HCT116 (cell line): ENCODE data around the gene LRBA. TPM values are rescaled to one million over a fixed set of nuclear protein-coding genes. Genes with fewer than 3 reads are reported as not detected.
A peak's percentile ranks its signal among the peaks of the same experiment; 100 is the strongest.

ENCODE experiments used
- ATAC-seq: fragments of 200-7000 bp; cut with Tn5 transposase; 2 replicates; pipeline ENCODE4 v1.9.1; 2020; ENCODE audit warnings: mild to moderate bottlenecking, moderate library complexity
- BruUV-seq: library from RNA; stranded (reverse); fragments of 400-500 nt; replicated peaks from 2 replicates; lab custom pipeline; 2021; lab: Mats Ljungman, UMichigan
- CTCF ChIA-PET: fragments of 300-600 bp; sonication (Branson Sonifier 250); formaldehyde crosslinking; loops from one replicate; lab custom pipeline; 2021; ENCODE audit warnings: antibody characterized with exemption; lab: Charles Lee
- POLR2A ChIA-PET: fragments of 300-600, 350-600 bp; sonication (Branson Sonifier 250); formaldehyde crosslinking; loops from one replicate; lab custom pipeline; 2021; ENCODE audit warnings: antibody characterized with exemption; lab: Charles Lee
- RAD21 ChIA-PET, 2 experiments: fragments of 300-600 bp; sonication (Branson Sonifier 250); formaldehyde crosslinking; loops; one replicate each; lab custom pipeline; 2023; ENCODE audit warnings: low total read pairs in 2 of 2; ENCODE audit not compliant: uncharacterized antibody in 2 of 2, unreplicated experiment in 2 of 2, low non-redundant PET in 1 of 2; lab: Charles Lee
- DNase-seq: peaks from one replicate; pipeline ENCODE4 v3.0.0-alpha.2; 2010; ENCODE audit warnings: low read depth, low spot score
- H2AFZ ChIP-seq: fragments of 200-600 bp; shearing (Covaris generic), sonication (generic); 2 replicates; pipeline ENCODE4 v1.6.1; 2017; ENCODE audit warnings: low read depth, mixed run types, mixed read lengths, antibody characterized with exemption, low read length; ENCODE audit not compliant: poor library complexity, severe bottlenecking
- H3K27ac ChIP-seq: 2 replicates; pipeline ENCODE4 v1.5.1; 2012; ENCODE audit warnings: low read depth, low read length
- H3K27me3 ChIP-seq: fragments of 200-600 bp; sonication (generic); 2 replicates; pipeline ENCODE4 v1.6.1; 2016; ENCODE audit warnings: mixed run types, low read length, mixed read lengths; ENCODE audit not compliant: insufficient read depth
- H3K36me3 ChIP-seq, 2 experiments: fragments of 200-500 bp in 1 of 2; fragments of 200-600 bp in 1 of 2; sonication (Bioruptor generic) in 1 of 2; sonication (generic) in 1 of 2; 2 replicates each; pipeline versions ENCODE4 v1.5.1 to v1.6.1; 2014 to 2016; ENCODE audit warnings: low read length in 2 of 2, inconsistent platforms in 1 of 2, mixed read lengths in 1 of 2, mixed run types in 1 of 2; ENCODE audit not compliant: insufficient read depth in 2 of 2, control insufficient read depth in 1 of 2
- H3K4me1 ChIP-seq, 2 experiments: fragments of 200-600 bp in 1 of 2; sonication (generic) in 1 of 2; 2 replicates each; pipeline versions ENCODE4 v1.5.1 to v1.6.1; 2012 to 2017; ENCODE audit warnings: low read length in 2 of 2, inconsistent platforms in 1 of 2, mild to moderate bottlenecking in 1 of 2, mixed read lengths in 1 of 2, mixed run types in 1 of 2, moderate library complexity in 1 of 2; ENCODE audit not compliant: insufficient read depth in 2 of 2, control insufficient read depth in 1 of 2
- H3K4me2 ChIP-seq: fragments of 200-600 bp; sonication (generic); 2 replicates; pipeline ENCODE4 v1.6.1; 2017; ENCODE audit warnings: mixed run types, low read length, mixed read lengths
- H3K4me3 ChIP-seq, 2 experiments: fragments of 200-600 bp in 1 of 2; sonication (generic) in 1 of 2; replicated peaks in 1 of 2; 2 replicates each; pipeline ENCODE4 v1.5.1; 2011 to 2016; ENCODE audit warnings: low read length in 2 of 2, control low read depth in 1 of 2, low read depth in 1 of 2, mild to moderate bottlenecking in 1 of 2, mixed read lengths in 1 of 2, mixed run types in 1 of 2
- H3K79me2 ChIP-seq: fragments of 200-600 bp; sonication (generic); 2 replicates; pipeline ENCODE4 v1.6.1; 2017; ENCODE audit warnings: mild to moderate bottlenecking, mixed run types, low read length, moderate library complexity, mixed read lengths; ENCODE audit not compliant: insufficient read depth
- H3K9ac ChIP-seq: fragments of 200-600 bp; sonication (generic); 2 replicates; pipeline ENCODE4 v1.6.1; 2016; ENCODE audit warnings: low read length, mixed read lengths
- H3K9me2 ChIP-seq: fragments of 200-600 bp; sonication (generic), shearing (Covaris generic); 2 replicates; pipeline ENCODE4 v1.6.1; 2017; ENCODE audit warnings: mixed run types, mild to moderate bottlenecking, moderate library complexity; ENCODE audit not compliant: insufficient read depth
- H3K9me3 ChIP-seq, 2 experiments: fragments of 200-500 bp in 1 of 2; fragments of 200-600 bp in 1 of 2; sonication (Bioruptor generic) in 1 of 2; sonication (generic) in 1 of 2; 2 replicates each; pipeline ENCODE4 v1.6.1; 2014 to 2017; ENCODE audit warnings: low read length in 2 of 2, mixed read lengths in 2 of 2, inconsistent platforms in 1 of 2, low read depth in 1 of 2, mild to moderate bottlenecking in 1 of 2, mixed run types in 1 of 2, moderate library complexity in 1 of 2; ENCODE audit not compliant: control insufficient read depth in 1 of 2, insufficient read depth in 1 of 2
- H4K20me1 ChIP-seq: fragments of 200-600 bp; sonication (generic), shearing (Covaris generic); 2 replicates; pipeline ENCODE4 v1.6.1; 2017; ENCODE audit warnings: mixed run types, mild to moderate bottlenecking, moderate library complexity; ENCODE audit not compliant: insufficient read depth
- CEBPB ChIP-seq: IDR thresholded peaks from 2 replicates; pipeline ENCODE4 v1.6.1; 2012; ENCODE audit warnings: low read depth
- JUND ChIP-seq: IDR thresholded peaks from 2 replicates; pipeline ENCODE4 v1.6.1; 2012
- POLR2AphosphoS5 ChIP-seq: IDR thresholded peaks from 2 replicates; pipeline ENCODE4 v1.6.1; 2011; ENCODE audit warnings: mild to moderate bottlenecking, low read depth, low read length, moderate library complexity
- SP1 ChIP-seq: IDR thresholded peaks from 2 replicates; pipeline ENCODE4 v1.6.1; 2012; ENCODE audit warnings: low read depth
- YY1 ChIP-seq: IDR thresholded peaks from 2 replicates; pipeline ENCODE4 v1.6.1; 2011; ENCODE audit warnings: low read length, low read depth, moderate library complexity, mild to moderate bottlenecking; ENCODE audit not compliant: insufficient replicate concordance; ENCODE audit errors: extremely low read depth
- ZNF274 ChIP-seq: fragments of 200-500 bp; sonication (Bioruptor generic); IDR thresholded peaks from 2 replicates; pipeline ENCODE4 v1.6.1; 2014; ENCODE audit warnings: mild to moderate bottlenecking, low read depth, low read length, inconsistent platforms
- intact Hi-C: fragments of 100-400 bp; cut with micrococcal nuclease; formaldehyde crosslinking; loops from 2 replicates; pipeline ENCODE4 v1.10.0; 2022
- total RNA-seq: library from RNA; stranded (reverse); gene quantifications from one replicate; pipeline ENCODE4 v1.2.1, GENCODE V29; 2021; ENCODE audit not compliant: unreplicated experiment
- TF ChIP-seq, protein P1 (sequence below): IDR thresholded peaks from 2 replicates; pipeline ENCODE4 v1.6.1; 2012
- TF ChIP-seq, protein P2 (sequence below): IDR thresholded peaks from 2 replicates; pipeline ENCODE4 v1.6.1; 2011; ENCODE audit warnings: mild to moderate bottlenecking, low read length, moderate library complexity; ENCODE audit not compliant: insufficient replicate concordance; ENCODE audit errors: extremely low read depth
- TF ChIP-seq, protein P3 (sequence below): IDR thresholded peaks from 2 replicates; pipeline ENCODE4 v1.6.1; 2012

Gene LRBA
- total RNA-seq, 1 experiment from 2014 or later = 79.8 TPM

DNA sequence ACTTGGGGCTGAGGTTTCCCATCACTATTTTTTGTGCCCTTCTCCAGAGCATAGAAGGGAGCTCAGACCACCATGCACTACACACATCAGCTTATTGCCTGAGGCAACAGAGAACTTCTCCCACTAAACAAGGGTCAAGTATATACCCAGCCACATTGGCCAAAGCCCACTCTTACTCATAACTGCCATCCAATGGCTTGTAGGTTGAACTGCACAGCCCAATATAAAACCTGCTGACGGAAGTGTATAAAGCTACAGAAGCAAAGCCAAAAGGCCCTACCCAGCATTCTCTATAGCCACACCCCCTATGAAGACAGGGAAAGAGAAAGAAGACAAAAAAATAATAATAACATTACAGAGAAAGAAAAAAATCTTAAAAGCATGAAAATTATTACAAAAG is 139.7 kb downstream of the LRBA start:
- Histone ChIP-seq H3K27me3 (no peaks in the 10 kb centered on the region), H3K9ac (no peak overlapping the region)
- no peak for TF ChIP-seq SP1
- TF ChIP-seq, protein P1, sequence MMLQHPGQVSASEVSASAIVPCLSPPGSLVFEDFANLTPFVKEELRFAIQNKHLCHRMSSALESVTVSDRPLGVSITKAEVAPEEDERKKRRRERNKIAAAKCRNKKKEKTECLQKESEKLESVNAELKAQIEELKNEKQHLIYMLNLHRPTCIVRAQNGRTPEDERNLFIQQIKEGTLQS = no peak
- no peak for TF ChIP-seq YY1
- TF ChIP-seq, protein P2, sequence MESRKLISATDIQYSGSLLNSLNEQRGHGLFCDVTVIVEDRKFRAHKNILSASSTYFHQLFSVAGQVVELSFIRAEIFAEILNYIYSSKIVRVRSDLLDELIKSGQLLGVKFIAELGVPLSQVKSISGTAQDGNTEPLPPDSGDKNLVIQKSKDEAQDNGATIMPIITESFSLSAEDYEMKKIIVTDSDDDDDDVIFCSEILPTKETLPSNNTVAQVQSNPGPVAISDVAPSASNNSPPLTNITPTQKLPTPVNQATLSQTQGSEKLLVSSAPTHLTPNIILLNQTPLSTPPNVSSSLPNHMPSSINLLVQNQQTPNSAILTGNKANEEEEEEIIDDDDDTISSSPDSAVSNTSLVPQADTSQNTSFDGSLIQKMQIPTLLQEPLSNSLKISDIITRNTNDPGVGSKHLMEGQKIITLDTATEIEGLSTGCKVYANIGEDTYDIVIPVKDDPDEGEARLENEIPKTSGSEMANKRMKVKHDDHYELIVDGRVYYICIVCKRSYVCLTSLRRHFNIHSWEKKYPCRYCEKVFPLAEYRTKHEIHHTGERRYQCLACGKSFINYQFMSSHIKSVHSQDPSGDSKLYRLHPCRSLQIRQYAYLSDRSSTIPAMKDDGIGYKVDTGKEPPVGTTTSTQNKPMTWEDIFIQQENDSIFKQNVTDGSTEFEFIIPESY = no peak
- no peak for TF ChIP-seq CEBPB
- TF ChIP-seq, protein P3, sequence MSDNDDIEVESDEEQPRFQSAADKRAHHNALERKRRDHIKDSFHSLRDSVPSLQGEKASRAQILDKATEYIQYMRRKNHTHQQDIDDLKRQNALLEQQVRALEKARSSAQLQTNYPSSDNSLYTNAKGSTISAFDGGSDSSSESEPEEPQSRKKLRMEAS = no peak
- no peak for TF ChIP-seq ZNF274
- no peak for TF ChIP-seq POLR2AphosphoS5
- TF ChIP-seq JUND = no peak
- TF ChIP-seq, all 23 proteins: peak for 0
- BruUV-seq = no TSS peak
- no peak overlapping the region for H3K27ac ChIP-seq
- peaks cover 3 to 4% of the 10 kb centered on the region in 2 experiments; a peak in 2 of 4 replicates for H3K36me3 ChIP-seq
- no peak overlapping the region for H2AFZ ChIP-seq
- no peaks in the 10 kb centered on the region for H3K9me3 ChIP-seq
- H3K4me3 ChIP-seq = no peak overlapping the region
- 0 out of 2 replicates have a peak, but pooled peaks cover 4% of the 10 kb centered on the region for H4K20me1 ChIP-seq
- POLR2A ChIA-PET = no interaction called here
- intact Hi-C loops = no loop called here
- DNase-seq = no peak
- RAD21 ChIA-PET = interaction anchor here in 1 of 2 experiments (0.5 kb wide), 1 partner anchor 130 kb away, joined by 3 read pairs; no protein-coding TSS in a partner anchor
- peaks cover 39% of the 10 kb centered on the region for H3K79me2 ChIP-seq
- no peak overlapping the region for H3K4me2 ChIP-seq
- CTCF ChIA-PET = interaction anchor here (2.4 kb wide), 1 partner anchor 8 kb away, joined by 7 read pairs; no protein-coding TSS in a partner anchor
- H3K4me1 ChIP-seq = no peaks in the 10 kb centered on the region
- peak; percentile 46; the same call in 1 of the 2 replicates for ATAC-seq
- no peaks in the 10 kb centered on the region for H3K9me2 ChIP-seq
